ENCODE results near the gene RITA1. TPM values are rescaled to one million over a fixed set of nuclear protein-coding genes. Genes with fewer than 3 reads are reported as not detected.

The RITA1 gene
- total RNA-seq, 6 experiments from 2014 or later = 11.1 to 33.0 (median 22.3) TPM

GRCh38 chr12:113171543-113171942 is 14.0 kb upstream of the RITA1 start:
- Histone ChIP-seq H3K4me1 (no peaks in the 10 kb centered on the region), H3K9me3 (no peaks in the 10 kb centered on the region), H3K4me3 (no peak overlapping the region), H3K27me3 (no peaks in the 10 kb centered on the region), H3K36me3 (peaks cover 10 to 79% (median 40%) of the 10 kb centered on the region in 4 donors), H3K27ac (no peak overlapping the region)
- intact Hi-C loops (cut with DNase I) = loop anchor here in 1 of 2 donors (10.0 kb wide), 1 partner anchor 127 kb away; no protein-coding TSS in a partner anchor
- TF ChIP-seq POLR2A (IDR thresholded peaks at IDR 0.05) = no peak
- TF ChIP-seq, protein P1, sequence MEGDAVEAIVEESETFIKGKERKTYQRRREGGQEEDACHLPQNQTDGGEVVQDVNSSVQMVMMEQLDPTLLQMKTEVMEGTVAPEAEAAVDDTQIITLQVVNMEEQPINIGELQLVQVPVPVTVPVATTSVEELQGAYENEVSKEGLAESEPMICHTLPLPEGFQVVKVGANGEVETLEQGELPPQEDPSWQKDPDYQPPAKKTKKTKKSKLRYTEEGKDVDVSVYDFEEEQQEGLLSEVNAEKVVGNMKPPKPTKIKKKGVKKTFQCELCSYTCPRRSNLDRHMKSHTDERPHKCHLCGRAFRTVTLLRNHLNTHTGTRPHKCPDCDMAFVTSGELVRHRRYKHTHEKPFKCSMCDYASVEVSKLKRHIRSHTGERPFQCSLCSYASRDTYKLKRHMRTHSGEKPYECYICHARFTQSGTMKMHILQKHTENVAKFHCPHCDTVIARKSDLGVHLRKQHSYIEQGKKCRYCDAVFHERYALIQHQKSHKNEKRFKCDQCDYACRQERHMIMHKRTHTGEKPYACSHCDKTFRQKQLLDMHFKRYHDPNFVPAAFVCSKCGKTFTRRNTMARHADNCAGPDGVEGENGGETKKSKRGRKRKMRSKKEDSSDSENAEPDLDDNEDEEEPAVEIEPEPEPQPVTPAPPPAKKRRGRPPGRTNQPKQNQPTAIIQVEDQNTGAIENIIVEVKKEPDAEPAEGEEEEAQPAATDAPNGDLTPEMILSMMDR (IDR thresholded peaks at IDR 0.05) = no peak
- DNase-seq (no peak), ATAC-seq (no peak)
- 93% methylated on average over 6 of the region's 9 CpGs for WGBS (ENCODE audit: insufficient coverage, low coverage, low lambda C conversion rate, missing lambda C conversion rate)

GRCh38 chr12:113172185-113172584 is 13.3 kb upstream of the RITA1 start:
- intact Hi-C loops (cut with DNase I) = loop anchor here in 1 of 2 donors (10.0 kb wide), 1 partner anchor 127 kb away; no protein-coding TSS in a partner anchor
- no peak overlapping the region for H3K27ac ChIP-seq
- peaks cover 15 to 83% (median 42%) of the 10 kb centered on the region in 4 donors for H3K36me3 ChIP-seq
- no peaks in the 10 kb centered on the region for H3K27me3 ChIP-seq
- H3K4me3 ChIP-seq = no peak overlapping the region
- DNase-seq = no peak
- no peaks in the 10 kb centered on the region for H3K9me3 ChIP-seq
- TF ChIP-seq, protein P1 (IDR thresholded peaks at IDR 0.05) = no peak
- no peak for TF ChIP-seq POLR2A (IDR thresholded peaks at IDR 0.05)
- no peak for ATAC-seq
- 91% methylated on average over 7 of the region's 20 CpGs for WGBS (ENCODE audit: insufficient coverage, low coverage, low lambda C conversion rate, missing lambda C conversion rate)
- no peaks in the 10 kb centered on the region for H3K4me1 ChIP-seq

DNA sequence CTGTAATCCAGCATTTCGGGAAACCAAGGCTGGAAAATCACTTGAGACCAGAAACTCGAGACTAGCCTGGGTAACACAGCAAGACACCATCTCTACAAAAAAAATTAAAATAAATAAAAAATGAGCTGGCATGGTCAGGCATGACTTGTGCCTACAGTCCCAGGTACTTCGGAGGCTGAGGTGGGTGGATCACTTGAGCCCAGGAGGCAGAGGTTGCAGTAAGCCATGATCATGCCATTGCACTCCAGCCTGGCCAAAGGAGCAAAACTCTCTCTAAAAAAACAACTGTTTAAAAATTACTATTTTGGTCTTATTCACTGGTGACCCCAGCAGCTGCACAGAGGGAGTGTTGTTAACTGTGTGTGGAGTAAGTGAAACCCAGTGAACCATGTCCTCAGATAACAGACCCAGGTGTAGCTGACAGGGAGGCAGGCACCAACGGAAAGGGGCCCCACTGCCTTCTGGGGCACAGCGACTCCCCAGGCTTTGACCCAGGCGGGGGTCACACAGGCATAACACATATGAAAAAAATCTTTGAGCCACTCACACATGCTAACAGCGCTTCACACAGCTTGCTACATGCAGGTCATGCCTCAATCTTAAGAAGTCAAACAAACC is 12.3 kb upstream of the RITA1 start:
- Histone ChIP-seq H3K4me3 (no peak overlapping the region), H3K9me3 (no peaks in the 10 kb centered on the region), H3K4me1 (no peaks in the 10 kb centered on the region), H3K27me3 (no peaks in the 10 kb centered on the region), H3K36me3 (peaks cover 17 to 87% (median 44%) of the 10 kb centered on the region in 4 donors), H3K27ac (no peak overlapping the region)
- DNase-seq = no peak
- WGBS (ENCODE audit: insufficient coverage, low coverage, low lambda C conversion rate, missing lambda C conversion rate) = 86% methylated on average over 7 of the region's 7 CpGs
- intact Hi-C loops (cut with DNase I) = loop anchor here in 1 of 2 donors (10.0 kb wide), 1 partner anchor 128 kb away; no protein-coding TSS in a partner anchor
- ATAC-seq = no peak
- no peak for TF ChIP-seq POLR2A (IDR thresholded peaks at IDR 0.05)
- TF ChIP-seq, protein P1 (IDR thresholded peaks at IDR 0.05) = no peak

DNA sequence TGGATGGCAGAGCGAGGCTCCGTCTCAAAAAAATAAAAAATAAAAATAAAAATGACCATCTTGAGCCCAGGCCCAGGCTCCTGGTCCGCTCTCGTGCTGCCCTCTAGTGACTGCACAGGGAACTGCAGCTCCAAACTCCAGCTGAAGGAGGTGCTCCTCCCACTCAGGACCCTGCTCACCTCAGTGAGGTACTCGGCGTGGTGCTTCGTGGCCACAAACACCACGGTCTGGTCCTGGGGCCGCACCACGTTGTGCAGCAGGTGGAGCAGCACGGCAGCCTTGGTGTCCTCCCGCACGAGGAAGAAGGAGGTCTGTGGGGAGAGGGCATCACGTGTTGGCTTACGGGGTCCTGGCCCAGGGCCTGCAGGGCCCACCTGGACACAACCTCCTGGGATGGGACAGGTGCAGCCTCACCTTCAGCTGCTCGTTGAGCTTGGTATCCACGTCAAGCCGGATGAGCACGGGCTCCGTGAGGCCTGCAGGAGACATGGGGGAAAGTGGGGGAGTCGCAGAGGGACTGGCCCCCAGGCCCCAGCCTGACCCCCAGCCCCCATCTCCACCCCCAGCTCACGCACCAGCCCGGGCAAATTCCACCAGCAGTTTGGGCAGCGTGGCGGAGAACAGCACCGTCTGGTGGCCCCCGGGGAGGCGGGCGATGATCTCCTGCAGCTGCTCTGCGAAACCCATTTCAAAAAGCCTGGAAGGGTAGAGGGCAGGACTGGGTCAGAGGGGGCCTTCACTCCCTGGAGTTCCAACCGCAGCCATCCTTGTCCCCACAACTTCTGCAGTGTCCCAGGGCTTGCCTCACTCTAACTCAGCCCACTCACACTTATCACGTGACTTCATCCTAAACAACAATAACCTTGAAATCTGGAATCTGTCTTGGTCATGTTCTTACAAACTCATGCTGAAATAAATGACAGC is 10.8 kb upstream of the RITA1 start:
- 28% methylated on average over 3 of the region's 32 CpGs for WGBS (ENCODE audit: insufficient coverage, low coverage, low lambda C conversion rate, missing lambda C conversion rate)
- intact Hi-C loops (cut with DNase I) = loop anchor here in 1 of 2 donors (10.0 kb wide), 1 partner anchor 130 kb away; no protein-coding TSS in a partner anchor
- peaks cover 15 to 86% (median 47%) of the 10 kb centered on the region in 4 donors for H3K36me3 ChIP-seq

More for the DNA sequence above, 10.8 kb upstream of the RITA1 start:
- no peaks in the 10 kb centered on the region for H3K9me3 ChIP-seq
- no peak overlapping the region for H3K27ac ChIP-seq
- DNase-seq (peak; percentile 67 to 76 (median 71)), ATAC-seq (peak; percentile 87 to 95 (median 90))
- H3K27me3 ChIP-seq = no peaks in the 10 kb centered on the region
- no peaks in the 10 kb centered on the region for H3K4me1 ChIP-seq
- TF ChIP-seq, protein P1 (IDR thresholded peaks at IDR 0.05) = peak; percentile 85 to 100 (median 98)
- TF ChIP-seq POLR2A (IDR thresholded peaks at IDR 0.05) = no peak
- no peak overlapping the region for H3K4me3 ChIP-seq

Measured in right lobe of liver (tissue), 6 donors.